HG02610 (cell line): Measurements from ENCODE around the gene APBB2.

ENCODE experiments used
- ATAC-seq: cut with Tn5 transposase; IDR thresholded peaks from one replicate; pipeline ENCODE4 v1.9.1; 2021; ENCODE audit warnings: mild to moderate bottlenecking, moderate library complexity; ENCODE audit not compliant: unreplicated experiment

Gene APBB2

DNA sequence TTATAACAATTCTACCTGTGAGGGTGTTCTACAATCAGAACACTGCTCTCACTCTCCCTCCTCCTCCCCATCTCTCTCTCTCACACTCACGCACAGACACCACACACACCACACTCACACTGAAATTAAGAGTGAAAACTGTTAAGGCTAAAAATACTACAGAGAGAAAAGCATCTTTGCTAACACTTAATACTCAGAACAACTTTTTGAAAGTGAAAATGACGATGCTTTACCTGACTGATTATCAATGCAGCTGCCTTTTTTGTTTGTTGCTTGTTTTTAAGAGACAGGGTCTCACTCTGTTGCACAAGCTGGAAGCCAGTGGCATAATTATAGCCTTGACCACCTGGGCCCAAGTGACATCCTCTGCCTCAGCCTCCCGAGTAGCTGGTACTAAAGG lies 222.4 kb downstream of the APBB2 start:
- ATAC-seq, result peak; percentile 67

DNA sequence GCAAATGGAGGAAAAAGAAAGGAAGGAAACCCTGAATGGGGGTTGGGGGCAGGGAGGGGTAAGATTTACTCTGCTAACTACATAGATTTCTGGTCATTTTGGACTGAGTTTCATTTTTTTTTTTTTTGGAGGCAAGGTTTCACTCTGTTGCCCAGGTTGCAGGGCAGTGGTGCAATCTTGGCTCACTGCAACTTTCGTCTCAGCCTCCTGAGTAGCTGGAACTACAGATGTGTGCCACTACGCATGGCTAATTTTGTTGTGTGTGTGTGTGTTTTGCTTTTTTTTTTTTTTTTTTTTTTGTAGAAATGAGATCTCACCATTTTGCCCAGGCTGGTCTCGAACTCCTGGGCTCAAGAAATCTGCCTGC lies 223.5 kb downstream of the APBB2 start:
- no peak for ATAC-seq

GRCh38 chr4:40990236-40990898 lies 224.0 kb downstream of the APBB2 start:
- ATAC-seq, result no peak

- no peak for ATAC-seq
Measured at GRCh38 chr4:40987151-40987550, 227.2 kb downstream of the APBB2 start.

GRCh38 chr4:40986375-40986774 lies 228.0 kb downstream of the APBB2 start:
- ATAC-seq, result no peak

GRCh38 chr4:40984051-40984450 lies 230.3 kb downstream of the APBB2 start:
- no peak for ATAC-seq

- ATAC-seq, result no peak
Measured at GRCh38 chr4:40980318-40980883, 233.9 kb downstream of the APBB2 start.

- ATAC-seq, result no peak
Measured at GRCh38 chr4:40978548-40978947, 235.8 kb downstream of the APBB2 start.

- ATAC-seq, result no peak
Measured at GRCh38 chr4:40976343-40976742, 238.0 kb downstream of the APBB2 start.

- ATAC-seq, result no peak
Measured at GRCh38 chr4:40972722-40973121, 241.6 kb downstream of the APBB2 start.

GRCh38 chr4:40971338-40971737 lies 243.0 kb downstream of the APBB2 start:
- ATAC-seq, result no peak

- ATAC-seq, result no peak
Measured at GRCh38 chr4:40969501-40969900, 244.8 kb downstream of the APBB2 start.

- ATAC-seq, result no peak
Measured at GRCh38 chr4:40967550-40967949, 246.8 kb downstream of the APBB2 start.

- ATAC-seq, result no peak
Measured at GRCh38 chr4:40966091-40966490, 248.3 kb downstream of the APBB2 start.

GRCh38 chr4:40963897-40964478 lies 250.4 kb downstream of the APBB2 start:
- ATAC-seq, result no peak

- no peak for ATAC-seq
Measured at GRCh38 chr4:40962551-40963180, 251.7 kb downstream of the APBB2 start.

DNA sequence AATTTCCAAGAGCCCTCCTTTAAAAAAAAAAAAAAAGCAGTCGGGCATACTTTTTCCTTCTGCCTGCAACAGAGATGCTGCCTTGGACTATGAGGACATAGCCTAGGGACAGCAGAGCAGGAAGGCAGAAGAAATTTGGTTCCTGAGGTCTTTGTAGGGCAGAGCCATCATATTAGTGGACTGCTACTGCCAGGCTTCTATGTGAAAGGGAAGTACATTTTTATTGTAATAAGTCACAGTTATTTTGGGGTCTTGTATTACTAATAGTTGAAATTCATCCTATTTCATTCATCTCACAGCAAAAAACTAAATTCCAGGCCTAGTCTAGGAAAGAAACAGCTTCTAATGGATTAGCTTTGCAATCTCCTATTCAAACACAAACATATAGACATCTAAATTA lies 253.4 kb downstream of the APBB2 start:
- no peak for ATAC-seq

DNA sequence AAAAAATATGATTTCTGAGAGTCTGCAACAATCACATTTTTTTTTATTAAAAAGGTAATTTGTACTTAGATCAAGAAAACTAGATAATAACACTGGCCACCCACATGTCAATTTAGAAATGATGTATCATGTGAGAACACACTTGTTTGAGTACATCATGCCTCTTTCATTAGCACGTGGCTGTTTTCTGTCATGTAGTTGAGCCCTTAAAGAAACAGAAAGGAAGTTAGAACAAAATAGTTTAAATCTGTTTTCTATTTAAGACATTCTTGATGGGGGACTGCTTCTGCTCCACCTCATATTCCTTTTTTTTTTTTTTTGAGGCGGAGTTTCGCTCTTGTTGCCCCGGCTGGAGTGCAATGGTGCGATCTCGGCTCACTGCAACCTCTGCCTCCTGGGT lies 257.1 kb downstream of the APBB2 start:
- ATAC-seq, result no peak

GRCh38 chr4:40956721-40957255 lies 257.6 kb downstream of the APBB2 start:
- ATAC-seq, result no peak

- no peak for ATAC-seq
Measured at GRCh38 chr4:40954088-40954668, 260.2 kb downstream of the APBB2 start.

DNA sequence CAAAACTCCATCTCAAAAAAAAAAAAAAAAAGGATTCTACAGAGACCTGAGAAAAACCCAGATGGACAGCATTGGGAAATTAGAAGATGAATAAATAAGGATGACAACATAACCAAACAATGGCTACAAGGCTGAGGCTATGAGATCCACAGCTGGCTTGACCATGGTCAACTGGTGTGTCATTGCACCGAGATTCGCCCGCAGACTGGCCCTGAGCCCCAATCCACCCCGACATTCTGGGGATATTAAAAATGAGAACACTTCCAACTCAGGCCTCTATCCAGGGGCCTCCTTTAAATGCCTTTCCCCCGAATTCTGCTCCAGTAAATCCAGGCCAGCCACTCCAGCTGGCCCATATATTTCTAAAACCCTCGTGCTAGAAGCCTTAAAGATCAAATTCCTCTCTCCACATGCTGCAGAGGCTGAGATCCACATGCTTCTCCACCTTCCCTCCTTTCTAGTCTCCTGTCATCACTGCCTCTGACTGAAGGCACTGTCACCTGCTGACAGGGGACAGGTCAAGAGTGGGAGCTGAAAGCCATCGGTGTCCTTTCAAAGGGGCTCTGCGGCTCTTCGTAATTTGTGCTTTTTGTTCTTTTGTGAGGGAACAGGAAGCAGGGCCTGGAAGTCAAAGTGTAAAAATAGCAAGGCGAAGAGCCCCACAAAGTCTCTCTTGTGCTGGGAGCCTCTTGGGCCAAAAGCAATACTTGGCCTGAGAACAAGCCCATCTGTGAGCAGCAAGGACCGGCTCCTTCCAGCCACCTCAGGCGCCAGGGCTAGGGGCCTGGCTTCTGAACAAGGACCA lies 260.9 kb downstream of the APBB2 start:
- no peak for ATAC-seq
